HuH-7.5 (cell line): ENCODE measurements around the gene ATAD3A.

Source experiments
- DNase-seq: peaks from one replicate; pipeline ENCODE4 v3.0.0; 2011; ENCODE audit warnings: low spot score

The ATAD3A gene

GRCh38 chr1:1583347-1584010, 71.5 kb downstream of the ATAD3A start:
- no peak for DNase-seq
